ENCODE results near the gene PIK3C2G. TPM values are rescaled to one million over a fixed set of nuclear protein-coding genes. Genes with fewer than 3 reads are reported as not detected.

Gene PIK3C2G
- polyA plus RNA-seq, 1 donor (not counting 4 experiments of a cell fraction or from before 2014, with no cell fraction given): 3.7 TPM

- dilution Hi-C loops (cut with MboI; ENCODE audit: extremely low pct_ligation_motif_present, low sequenced_read_pairs): no loop called here
- no peaks in the 10 kb centered on the region for H3K36me3 ChIP-seq (ENCODE audit: control insufficient read depth in 2 of 2, extremely low read depth in 1 of 2, insufficient read depth in 2 of 2, low read length in 2 of 2)
- no peak overlapping the region for H3K27ac ChIP-seq (ENCODE audit: control insufficient read depth, insufficient read depth, low read length)
- H3K9ac ChIP-seq (ENCODE audit: control insufficient read depth, extremely low read depth, insufficient read depth, low read length): no peak overlapping the region
- no peaks in the 10 kb centered on the region for H3K79me2 ChIP-seq (ENCODE audit: control insufficient read depth, insufficient read depth, low read length)
- no peaks in the 10 kb centered on the region for H3K9me1 ChIP-seq (ENCODE audit: control insufficient read depth, extremely low read depth, insufficient read depth, low read length)
- H3K4me3 ChIP-seq (ENCODE audit: control insufficient read depth in 2 of 3, extremely low read depth in 1 of 3, insufficient read depth in 2 of 3, low read depth in 1 of 3, low read length in 3 of 3): no peak overlapping the region
- no peaks in the 10 kb centered on the region for H3K4me1 ChIP-seq (ENCODE audit: control insufficient read depth, extremely low read depth, insufficient read depth, low read length)
- no peak overlapping the region for H3K4me2 ChIP-seq (ENCODE audit: control insufficient read depth, extremely low read depth, insufficient read depth, low read depth, low read length)
- no peak overlapping the region for H2AFZ ChIP-seq (ENCODE audit: control insufficient read depth, low read length)
- no peak for TF ChIP-seq CTCF (optimal IDR thresholded peaks at IDR 0.05 in 1 of 3, IDR thresholded peaks at IDR 0.05 in 1 of 3, conservative IDR thresholded peaks at IDR 0.05 in 1 of 3; ENCODE audit: extremely low read depth in 1 of 3, insufficient read depth in 2 of 3, low read length in 3 of 3)
- TF ChIP-seq EZH2 (IDR thresholded peaks at IDR 0.05; ENCODE audit: low read length): no peak
- DNase-seq (ENCODE audit: low read depth, low spot score) (no peak), FAIRE-seq (no peak)
- H4K20me1 ChIP-seq (ENCODE audit: control insufficient read depth, extremely low read depth, insufficient read depth, low read length): no peaks in the 10 kb centered on the region
- H3K27me3 ChIP-seq (ENCODE audit: control insufficient read depth, extremely low read depth, insufficient read depth, low read length): no peaks in the 10 kb centered on the region
- H3K9me3 ChIP-seq (ENCODE audit: control insufficient read depth, low read depth, low read length): no peaks in the 10 kb centered on the region
Measured at GRCh38 chr12:18567787-18568186, 306.5 kb downstream of the PIK3C2G start.

GRCh38 chr12:18570543-18570942, 309.2 kb downstream of the PIK3C2G start:
- Histone ChIP-seq H3K9me3 (ENCODE audit: control insufficient read depth, low read depth, low read length) (no peaks in the 10 kb centered on the region), H3K4me1 (ENCODE audit: control insufficient read depth, extremely low read depth, insufficient read depth, low read length) (no peaks in the 10 kb centered on the region), H3K4me3 (ENCODE audit: control insufficient read depth in 2 of 3, extremely low read depth in 1 of 3, insufficient read depth in 2 of 3, low read depth in 1 of 3, low read length in 3 of 3) (no peak overlapping the region), H4K20me1 (ENCODE audit: control insufficient read depth, extremely low read depth, insufficient read depth, low read length) (no peaks in the 10 kb centered on the region), H3K36me3 (ENCODE audit: control insufficient read depth in 2 of 2, extremely low read depth in 1 of 2, insufficient read depth in 2 of 2, low read length in 2 of 2) (no peaks in the 10 kb centered on the region), H3K9ac (ENCODE audit: control insufficient read depth, extremely low read depth, insufficient read depth, low read length) (no peak overlapping the region), H3K4me2 (ENCODE audit: control insufficient read depth, extremely low read depth, insufficient read depth, low read depth, low read length) (no peak overlapping the region), H3K9me1 (ENCODE audit: control insufficient read depth, extremely low read depth, insufficient read depth, low read length) (no peaks in the 10 kb centered on the region), H3K27ac (ENCODE audit: control insufficient read depth, insufficient read depth, low read length) (no peak overlapping the region), H2AFZ (ENCODE audit: control insufficient read depth, low read length) (no peak overlapping the region), H3K79me2 (ENCODE audit: control insufficient read depth, insufficient read depth, low read length) (no peaks in the 10 kb centered on the region), H3K27me3 (ENCODE audit: control insufficient read depth, extremely low read depth, insufficient read depth, low read length) (no peaks in the 10 kb centered on the region)
- FAIRE-seq (no peak), DNase-seq (ENCODE audit: low read depth, low spot score) (no peak)
- dilution Hi-C loops (cut with MboI; ENCODE audit: extremely low pct_ligation_motif_present, low sequenced_read_pairs): no loop called here
- no peak for TF ChIP-seq EZH2 (IDR thresholded peaks at IDR 0.05; ENCODE audit: low read length)
- no peak for TF ChIP-seq CTCF (optimal IDR thresholded peaks at IDR 0.05 in 1 of 3, IDR thresholded peaks at IDR 0.05 in 1 of 3, conservative IDR thresholded peaks at IDR 0.05 in 1 of 3; ENCODE audit: extremely low read depth in 1 of 3, insufficient read depth in 2 of 3, low read length in 3 of 3)

Data from keratinocyte (primary cell).